Stomach (tissue), 9 donors: ENCODE data around the gene ABCD3. TPM values are rescaled to one million over a fixed set of nuclear protein-coding genes. Genes with fewer than 3 reads are reported as not detected.
A peak's percentile ranks its signal among the peaks of the same experiment; 100 is the strongest.

Source experiments
- DNase-seq, 2 donors: peaks; one replicate each; pipeline versions ENCODE4 v3.0.0 to v3.0.0-alpha.2; 2013 to 2019
- H3K27ac ChIP-seq, 5 donors: fragments of 200-600 bp in 4 of 5; sonication (generic) in 4 of 5; one replicate each; pipeline ENCODE4 v1.5.1; 2013 to 2019; ENCODE audit warnings: mild to moderate bottlenecking in 1 of 5, moderate library complexity in 1 of 5
- H3K27me3 ChIP-seq, 3 donors: fragments of 200-600 bp; sonication (generic); one replicate each; pipeline ENCODE4 v1.5.1; 2017 to 2019; ENCODE audit warnings: mixed run types in 1 of 3
- H3K36me3 ChIP-seq, 4 donors: fragments of 200-600 bp; sonication (generic); 1 replicate in 3 of 4; 2 replicates in 1 of 4; pipeline ENCODE4 v1.5.1; 2016 to 2019
- H3K4me1 ChIP-seq, 4 donors: fragments of 200-600 bp; sonication (generic); one replicate each; pipeline ENCODE4 v1.5.1; 2016 to 2019
- H3K4me3 ChIP-seq, 4 donors: fragments of 200-600 bp; sonication (generic) in 3 of 4; one replicate each; pipeline ENCODE4 v1.5.1; 2016 to 2019; ENCODE audit warnings: mild to moderate bottlenecking in 1 of 4
- H3K9me3 ChIP-seq, 4 donors: fragments of 200-600 bp; sonication (generic); one replicate each; pipeline ENCODE4 v1.5.1; 2016 to 2019
- EP300 ChIP-seq: sonication (generic); formaldehyde crosslinking; IDR thresholded peaks from one replicate; pipeline ENCODE4 v1.6.1; 2017; ENCODE audit warnings: antibody characterized with exemption
- POLR2A ChIP-seq, 4 donors: fragments of 450-650 bp; IDR thresholded peaks; one replicate each; pipeline ENCODE4 v1.6.1; 2016; ENCODE audit warnings: antibody characterized with exemption in 4 of 4, control low read depth in 2 of 4, mild to moderate bottlenecking in 1 of 4, moderate library complexity in 1 of 4
- POLR2AphosphoS5 ChIP-seq, 3 donors: sonication (generic); formaldehyde crosslinking; IDR thresholded peaks; one replicate each; pipeline ENCODE4 v1.6.1; 2016; ENCODE audit warnings: antibody characterized with exemption in 3 of 3
- WGBS, 5 donors: extraction: QIAGEN DNeasy Blood & Tissue Kit in 3 of 5; methylation state at CpG; one replicate each; pipeline versions ENCODE4 v1.1.5 to v1.1.7; 2013 to 2018; 5-methylcytosine and 5-hydroxymethylcytosine counted together
- intact Hi-C: fragments of 100-400 bp; cut with DNase I; formaldehyde crosslinking; loops from one replicate; pipeline ENCODE4 v1.15.1; 2023; ENCODE audit warnings: low total_unique reads
- polyA plus RNA-seq, 3 donors: library from polyadenylated mRNA; stranded (reverse); fragments of 200-250 nt; gene quantifications; one replicate each; pipeline ENCODE4 v1.2.3, GENCODE V29; 2013
- total RNA-seq, 5 donors: library from RNA; depleted of rRNA; stranded (reverse); fragments of >200 nt; gene quantifications; one replicate each; pipeline versions ENCODE4 v1.1.0 to v1.2.3, GENCODE V29; 2014 to 2016
- TF ChIP-seq, protein P1 (sequence below), 7 experiments: fragments of 450-650 bp in 4 of 7; fragments of 200-600 bp in 3 of 7; sonication (generic) in 3 of 7; IDR thresholded peaks; one replicate each; pipeline ENCODE4 v1.5.1; 2016 to 2019; ENCODE audit warnings: antibody characterized with exemption in 7 of 7, control low read depth in 2 of 7, mild to moderate bottlenecking in 1 of 7
- donor health status: healthy with polysubstance abuse.
- donor health status: Bipolar disorder and iron deficiency.
- donor health status: healthy.

The ABCD3 gene
- total and polyA plus RNA-seq, 8 donors, result 8.8 to 124 (median 18.4) TPM

DNA sequence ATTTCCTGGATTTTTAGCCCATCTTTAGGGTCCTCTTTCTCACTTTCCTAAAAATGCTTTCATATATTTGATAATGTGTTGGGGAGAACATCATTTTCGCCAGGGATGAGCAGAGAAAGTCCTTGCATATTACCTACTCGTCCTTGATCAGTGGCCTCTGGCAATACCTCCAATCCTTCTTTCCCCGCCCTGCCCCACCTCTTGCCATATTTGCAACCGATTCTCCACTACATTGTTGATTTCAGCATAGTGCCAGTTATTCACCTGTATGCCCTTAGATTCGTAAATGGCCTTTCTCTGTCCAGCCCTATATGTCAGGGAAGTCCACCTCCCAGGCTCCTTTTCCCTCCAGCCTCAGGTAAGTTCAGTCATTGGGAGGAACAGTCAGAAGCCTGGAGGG is 136.9 kb downstream of the ABCD3 start:
- no peaks in the 10 kb centered on the region for H3K36me3 ChIP-seq
- H3K27ac ChIP-seq, result peak overlapping the region in 2 of 5 donors; percentile 43 to 80
- no peaks in the 10 kb centered on the region for H3K27me3 ChIP-seq
- H3K4me3 ChIP-seq, result no peak overlapping the region
- peaks cover 12 to 51% (median 30%) of the 10 kb centered on the region in 4 donors for H3K4me1 ChIP-seq
- WGBS, 5 donors, result 84 to 92% (median 90%) methylated on average over 5 of the region's 5 CpGs
- TF ChIP-seq POLR2AphosphoS5 (IDR thresholded peaks at IDR 0.05) (no peak), EP300 (no peak), POLR2A (IDR thresholded peaks at IDR 0.05) (no peak)
- TF ChIP-seq, protein P1, sequence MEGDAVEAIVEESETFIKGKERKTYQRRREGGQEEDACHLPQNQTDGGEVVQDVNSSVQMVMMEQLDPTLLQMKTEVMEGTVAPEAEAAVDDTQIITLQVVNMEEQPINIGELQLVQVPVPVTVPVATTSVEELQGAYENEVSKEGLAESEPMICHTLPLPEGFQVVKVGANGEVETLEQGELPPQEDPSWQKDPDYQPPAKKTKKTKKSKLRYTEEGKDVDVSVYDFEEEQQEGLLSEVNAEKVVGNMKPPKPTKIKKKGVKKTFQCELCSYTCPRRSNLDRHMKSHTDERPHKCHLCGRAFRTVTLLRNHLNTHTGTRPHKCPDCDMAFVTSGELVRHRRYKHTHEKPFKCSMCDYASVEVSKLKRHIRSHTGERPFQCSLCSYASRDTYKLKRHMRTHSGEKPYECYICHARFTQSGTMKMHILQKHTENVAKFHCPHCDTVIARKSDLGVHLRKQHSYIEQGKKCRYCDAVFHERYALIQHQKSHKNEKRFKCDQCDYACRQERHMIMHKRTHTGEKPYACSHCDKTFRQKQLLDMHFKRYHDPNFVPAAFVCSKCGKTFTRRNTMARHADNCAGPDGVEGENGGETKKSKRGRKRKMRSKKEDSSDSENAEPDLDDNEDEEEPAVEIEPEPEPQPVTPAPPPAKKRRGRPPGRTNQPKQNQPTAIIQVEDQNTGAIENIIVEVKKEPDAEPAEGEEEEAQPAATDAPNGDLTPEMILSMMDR (IDR thresholded peaks at IDR 0.05), result no peak
- DNase-seq, result no peak
- no peaks in the 10 kb centered on the region for H3K9me3 ChIP-seq
- intact Hi-C loops, result no loop called here

DNA sequence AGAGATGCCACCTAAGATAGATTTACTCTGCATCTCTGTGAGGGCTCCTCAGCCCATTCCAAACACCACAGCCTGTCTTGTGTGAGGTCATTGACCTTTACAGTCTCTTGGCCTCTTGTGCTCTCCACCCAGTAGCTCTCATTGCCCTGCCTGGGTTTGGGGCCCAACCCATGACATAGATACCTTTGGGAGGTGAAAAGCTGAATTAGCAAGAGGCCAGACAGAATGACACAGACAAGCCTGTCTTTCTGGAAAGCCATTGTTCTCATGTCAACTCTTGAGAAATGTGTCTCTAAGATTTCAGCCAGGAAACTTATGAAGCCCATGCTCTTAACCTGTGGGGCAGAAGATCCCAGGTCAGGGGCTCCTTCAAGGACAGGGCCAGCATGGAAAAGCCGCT is 141.7 kb downstream of the ABCD3 start:
- intact Hi-C loops, result no loop called here
- Histone ChIP-seq H3K4me1 (peaks cover 0 to 23% (median 3%) of the 10 kb centered on the region in 4 donors), H3K4me3 (no peak overlapping the region), H3K36me3 (no peaks in the 10 kb centered on the region), H3K27me3 (no peaks in the 10 kb centered on the region), H3K9me3 (no peaks in the 10 kb centered on the region), H3K27ac (no peak overlapping the region)
- no peak for TF ChIP-seq EP300
- no peak for TF ChIP-seq POLR2AphosphoS5 (IDR thresholded peaks at IDR 0.05)
- TF ChIP-seq, protein P1 (IDR thresholded peaks at IDR 0.05), result no peak
- no peak for TF ChIP-seq POLR2A (IDR thresholded peaks at IDR 0.05)
- no peak for DNase-seq
- 78 to 86% (median 83%) methylated on average over 1 of the region's 1 CpG for WGBS, 5 donors

DNA sequence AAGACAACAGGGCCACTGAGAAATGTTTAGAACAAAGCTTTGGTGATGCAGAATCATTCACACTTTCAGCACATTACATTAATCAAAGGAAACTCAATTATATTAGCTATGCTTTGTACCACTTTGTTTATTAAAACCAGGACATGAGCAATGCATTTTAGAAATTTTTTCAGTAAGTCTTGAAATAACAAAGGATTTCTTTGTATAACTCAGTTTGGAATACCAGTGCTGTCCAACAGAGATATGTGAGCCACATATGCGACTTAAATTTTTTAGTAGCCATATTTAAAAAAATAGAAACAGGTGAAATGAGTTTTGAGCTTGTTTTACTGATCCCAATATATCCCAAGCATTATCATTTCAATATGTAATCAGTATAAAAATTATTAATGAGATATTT is 142.1 kb downstream of the ABCD3 start:
- H3K4me3 ChIP-seq, result no peak overlapping the region
- TF ChIP-seq POLR2A (IDR thresholded peaks at IDR 0.05), result no peak
- TF ChIP-seq POLR2AphosphoS5 (IDR thresholded peaks at IDR 0.05), result no peak
- no peak for TF ChIP-seq EP300
- TF ChIP-seq, protein P1 (IDR thresholded peaks at IDR 0.05), result no peak
- no peak overlapping the region for H3K27ac ChIP-seq
- DNase-seq, result no peak
- H3K9me3 ChIP-seq, result no peaks in the 10 kb centered on the region
- no peaks in the 10 kb centered on the region for H3K27me3 ChIP-seq
- no peaks in the 10 kb centered on the region for H3K36me3 ChIP-seq
- intact Hi-C loops, result no loop called here
- peaks cover 0 to 23% (median 3%) of the 10 kb centered on the region in 4 donors for H3K4me1 ChIP-seq
- 64 to 71% (median 67%) methylated on average over 1 of the region's 1 CpG for WGBS, 5 donors

DNA sequence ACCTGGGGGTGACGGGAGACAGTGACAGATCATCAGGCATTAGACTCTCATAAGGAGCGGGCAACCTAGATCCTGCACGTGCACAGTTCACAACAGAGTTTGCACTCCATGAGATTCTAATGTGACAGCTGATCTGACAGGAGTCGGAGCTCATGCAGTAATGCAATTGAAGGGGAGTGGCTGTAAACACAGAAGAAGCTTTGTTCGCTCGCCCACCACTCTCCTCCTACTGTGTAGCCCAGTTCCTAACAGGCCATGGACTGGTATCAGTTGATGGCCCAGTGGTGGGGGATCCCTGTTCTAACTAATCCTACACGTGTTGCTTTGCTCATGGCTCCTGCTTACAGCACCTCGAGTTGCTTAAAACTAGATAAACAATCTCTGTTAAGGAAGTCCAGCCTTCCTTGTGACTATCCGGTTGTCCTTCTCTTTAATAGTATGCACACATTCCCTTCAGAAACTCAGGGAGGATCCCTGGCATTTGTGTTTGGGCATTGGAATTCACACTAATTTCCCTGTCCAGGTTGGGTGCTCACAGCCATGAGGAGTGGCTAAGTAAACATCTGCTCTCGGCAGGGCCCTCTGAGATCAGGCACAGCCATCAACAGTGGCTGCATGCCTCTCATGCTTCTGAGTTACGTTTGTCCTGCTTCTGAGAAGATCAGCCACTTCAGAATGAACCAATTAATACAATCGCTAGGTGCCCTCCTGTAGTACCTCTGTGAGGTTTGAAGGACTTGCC is 144.5 kb downstream of the ABCD3 start:
- Histone ChIP-seq H3K27me3 (no peaks in the 10 kb centered on the region), H3K27ac (peak overlapping the region in 3 of 5 donors; percentile 10 to 52 (median 27)), H3K9me3 (no peaks in the 10 kb centered on the region), H3K4me3 (no peak overlapping the region), H3K4me1 (peaks cover 0 to 14% (median 3%) of the 10 kb centered on the region in 4 donors), H3K36me3 (no peaks in the 10 kb centered on the region)
- TF ChIP-seq, protein P1 (IDR thresholded peaks at IDR 0.05), result no peak
- peak in 1 of 3 donors; percentile 29 for TF ChIP-seq POLR2AphosphoS5 (IDR thresholded peaks at IDR 0.05)
- WGBS, 5 donors, result 39 to 56% (median 45%) methylated on average over 12 of the region's 12 CpGs
- intact Hi-C loops, result no loop called here
- DNase-seq, result peak; percentile 65 to 67
